Activated CD8-positive, alpha-beta T cell treated with anti-CD3 and anti-CD28 coated beads for 36 hours (primary cell): Measurements from ENCODE around the gene TRIM22. TPM values are rescaled to one million over a fixed set of nuclear protein-coding genes. Genes with fewer than 3 reads are reported as not detected.

Experiments used
- ATAC-seq: fragments of 200-7000 bp; cut with Tn5 transposase; one replicate; pipeline ENCODE4 v1.10.0; 2021; ENCODE audit warnings: mild to moderate bottlenecking, moderate library complexity
- CTCF ChIA-PET: fragments of 350-600 bp; sonication (Branson Sonifier 250); formaldehyde crosslinking; loops from one replicate; lab custom pipeline; 2021; ENCODE audit warnings: antibody characterized with exemption; lab: Charles Lee
- POLR2A ChIA-PET: fragments of 350-600 bp; sonication (Branson Sonifier 250); formaldehyde crosslinking; loops from one replicate; lab custom pipeline; 2021; ENCODE audit warnings: antibody characterized with exemption; lab: Charles Lee
- DNase-seq: peaks from one replicate; pipeline ENCODE4 v3.0.0-alpha.2; 2020
- H3K27ac Mint-ChIP-seq: one replicate; pipeline ENCODE4 v1.8.0; 2021; ENCODE audit warnings: mild to moderate bottlenecking, mixed read lengths
- H3K27me3 Mint-ChIP-seq: one replicate; pipeline ENCODE4 v1.8.0; 2021; ENCODE audit warnings: mixed read lengths
- H3K36me3 Mint-ChIP-seq: one replicate; pipeline ENCODE4 v1.8.0; 2021; ENCODE audit warnings: low read depth, mixed read lengths
- H3K4me1 Mint-ChIP-seq: one replicate; pipeline ENCODE4 v1.8.0; 2021; ENCODE audit warnings: low read depth, mixed read lengths
- H3K4me3 Mint-ChIP-seq: one replicate; pipeline ENCODE4 v1.8.0; 2021; ENCODE audit warnings: mild to moderate bottlenecking, moderate library complexity, mixed read lengths
- H3K9me3 Mint-ChIP-seq: one replicate; pipeline ENCODE4 v1.8.0; 2021; ENCODE audit warnings: mixed read lengths
- intact Hi-C: fragments of 100-400 bp; cut with micrococcal nuclease; formaldehyde crosslinking; loops from one replicate; pipeline ENCODE4 v1.10.0; 2022
- total RNA-seq, 2 experiments: library from RNA; stranded (reverse); gene quantifications; one replicate each; pipeline ENCODE4 v1.2.3, GENCODE V29; 2021
- TF ChIP-seq, protein P1 (sequence below): fragments of 200-600 bp; IDR thresholded peaks from one replicate; pipeline ENCODE4 v1.8.0; 2022; ENCODE audit warnings: antibody characterized with exemption, mild to moderate bottlenecking

TRIM22 gene
- total RNA-seq, 2 experiments from 2014 or later = 138 to 149 TPM

DNA sequence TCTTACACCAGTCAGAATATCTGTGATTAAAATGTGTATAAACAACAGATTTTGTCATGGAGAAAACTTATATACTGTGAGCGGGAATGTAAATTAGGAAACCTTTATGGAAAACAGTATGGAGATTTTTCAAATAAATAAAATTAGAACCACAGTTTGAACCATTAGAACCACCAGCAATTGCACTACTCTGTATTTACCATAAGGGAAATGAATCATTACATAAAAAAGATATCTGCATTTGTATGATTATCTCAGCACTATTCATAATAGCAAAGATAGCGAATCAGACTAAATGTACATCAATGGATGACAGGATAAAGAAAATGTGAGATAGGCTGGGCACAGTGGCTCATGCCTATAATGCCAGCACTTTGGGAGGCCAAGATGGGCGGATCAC is 57.0 kb downstream of the TRIM22 start:
- no peak overlapping the region for H3K4me3 Mint-ChIP-seq
- H3K36me3 Mint-ChIP-seq = no peaks in the 10 kb centered on the region
- TF ChIP-seq, protein P1, sequence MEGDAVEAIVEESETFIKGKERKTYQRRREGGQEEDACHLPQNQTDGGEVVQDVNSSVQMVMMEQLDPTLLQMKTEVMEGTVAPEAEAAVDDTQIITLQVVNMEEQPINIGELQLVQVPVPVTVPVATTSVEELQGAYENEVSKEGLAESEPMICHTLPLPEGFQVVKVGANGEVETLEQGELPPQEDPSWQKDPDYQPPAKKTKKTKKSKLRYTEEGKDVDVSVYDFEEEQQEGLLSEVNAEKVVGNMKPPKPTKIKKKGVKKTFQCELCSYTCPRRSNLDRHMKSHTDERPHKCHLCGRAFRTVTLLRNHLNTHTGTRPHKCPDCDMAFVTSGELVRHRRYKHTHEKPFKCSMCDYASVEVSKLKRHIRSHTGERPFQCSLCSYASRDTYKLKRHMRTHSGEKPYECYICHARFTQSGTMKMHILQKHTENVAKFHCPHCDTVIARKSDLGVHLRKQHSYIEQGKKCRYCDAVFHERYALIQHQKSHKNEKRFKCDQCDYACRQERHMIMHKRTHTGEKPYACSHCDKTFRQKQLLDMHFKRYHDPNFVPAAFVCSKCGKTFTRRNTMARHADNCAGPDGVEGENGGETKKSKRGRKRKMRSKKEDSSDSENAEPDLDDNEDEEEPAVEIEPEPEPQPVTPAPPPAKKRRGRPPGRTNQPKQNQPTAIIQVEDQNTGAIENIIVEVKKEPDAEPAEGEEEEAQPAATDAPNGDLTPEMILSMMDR = no peak
- H3K27ac Mint-ChIP-seq = no peak overlapping the region
- H3K9me3 Mint-ChIP-seq = peaks cover 14% of the 10 kb centered on the region
- POLR2A ChIA-PET = no interaction called here
- H3K4me1 Mint-ChIP-seq = no peaks in the 10 kb centered on the region
- H3K27me3 Mint-ChIP-seq = no peaks in the 10 kb centered on the region
- no peak for ATAC-seq
- intact Hi-C loops = no loop called here
- DNase-seq = no peak
- CTCF ChIA-PET = no interaction called here

DNA sequence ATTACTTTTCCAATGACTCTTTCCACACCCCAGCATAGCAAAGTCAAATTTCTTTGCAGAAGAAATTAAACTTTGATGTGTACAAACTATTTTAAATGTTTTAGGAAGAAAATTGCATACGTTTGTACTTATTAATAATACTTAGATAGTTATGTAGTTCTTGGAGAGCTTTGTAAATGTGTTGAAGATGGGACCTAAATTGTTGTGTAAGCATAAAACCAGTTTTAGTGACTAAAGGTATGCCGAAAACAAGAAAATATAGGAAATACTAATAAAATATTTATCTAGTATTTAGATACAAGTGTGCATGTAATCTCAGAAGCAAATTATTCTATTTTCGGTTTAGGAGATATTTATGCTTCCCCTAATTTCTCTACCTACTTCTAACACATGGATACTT is 60.2 kb downstream of the TRIM22 start:
- CTCF ChIA-PET = no interaction called here
- Mint-ChIP-seq H3K9me3 (no peaks in the 10 kb centered on the region), H3K4me3 (no peak overlapping the region), H3K36me3 (no peaks in the 10 kb centered on the region), H3K4me1 (no peaks in the 10 kb centered on the region), H3K27ac (no peak overlapping the region), H3K27me3 (no peaks in the 10 kb centered on the region)
- ATAC-seq (no peak), DNase-seq (no peak)
- intact Hi-C loops = no loop called here
- TF ChIP-seq, protein P1 = no peak
- POLR2A ChIA-PET = no interaction called here

DNA sequence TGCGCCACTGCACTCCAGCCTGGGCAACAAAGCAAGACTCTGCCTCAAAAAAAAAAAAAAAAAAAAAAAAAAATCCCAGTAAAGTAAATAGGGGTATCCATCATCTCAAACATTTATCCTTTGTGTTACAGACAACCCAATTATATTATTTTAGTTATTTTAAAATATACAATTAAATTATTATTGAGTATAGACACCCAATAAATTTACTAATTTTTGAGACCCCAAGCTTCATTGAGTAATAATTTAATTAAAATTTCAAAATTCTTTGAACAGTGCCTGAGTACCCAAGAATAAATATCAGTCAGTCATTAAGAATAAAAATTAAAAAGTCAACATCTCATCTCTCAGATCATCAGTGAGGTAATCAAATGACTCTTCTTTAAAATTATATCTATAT is 64.4 kb downstream of the TRIM22 start, which contains the start of gene OR52N4:
Gene OR52N4, plus strand, starts transcription at position 301 of the 400 bp plus-strand sequence. CDS start 498 bp downstream, outside the sequence.
- Mint-ChIP-seq H3K4me3 (no peak within 1 kb of the TSS), H3K36me3 (no peaks in the 10 kb centered on the region), H3K9me3 (no peaks in the 10 kb centered on the region), H3K4me1 (no peaks in the 10 kb centered on the region), H3K27me3 (no peaks in the 10 kb centered on the region), H3K27ac (no peak within 1 kb of the TSS)
- TF ChIP-seq, protein P1 = no peak
- DNase-seq (no peak), ATAC-seq (no peak)
- intact Hi-C loops = no loop called here
- ChIA-PET CTCF (no interaction called here), POLR2A (no interaction called here)

Other genes with a start within 250 kb of the TRIM22 start
- gene OR51I1, start 248.3 kb upstream of the TRIM22 start, total RNA-seq = not detected
- not detected for gene OR51I2, start 240.5 kb upstream of the TRIM22 start, total RNA-seq
- gene OR52D1, start 201.1 kb upstream of the TRIM22 start, total RNA-seq = not detected
- gene UBQLN3, start 179.8 kb upstream of the TRIM22 start, total RNA-seq = not detected
- gene UBQLNL, start 173.1 kb upstream of the TRIM22 start, total RNA-seq = under 1 TPM in 1 of 2 experiments, not detected in 1; 0.25 TPM
- not detected for gene OR52H1, start 141.2 kb upstream of the TRIM22 start, total RNA-seq
- not detected for gene OR52B6, start 108.9 kb upstream of the TRIM22 start, total RNA-seq
- gene TRIM6, start 93.2 kb upstream of the TRIM22 start, total RNA-seq = under 1 TPM; 0.32 to 0.47 TPM
- gene TRIM34, start 64.8 kb upstream of the TRIM22 start, total RNA-seq = 1 to 10 TPM; 8.5 to 9.3 TPM
- gene TRIM5, start 4.7 kb upstream of the TRIM22 start, total RNA-seq = 10 to 100 TPM; 21.5 TPM
- gene OR56B1, start 46.7 kb downstream of the TRIM22 start, total RNA-seq = under 1 TPM in 1 of 2 experiments, not detected in 1; 0.25 TPM
- gene OR52N4, start 64.5 kb downstream of the TRIM22 start, total RNA-seq = 1 to 10 TPM in 1 of 2 experiments, under 1 TPM in 1; 0.47 to 1.1 TPM
- not detected for gene OR52N5, start 93.6 kb downstream of the TRIM22 start, total RNA-seq
- gene OR52N1, start 101.5 kb downstream of the TRIM22 start, total RNA-seq = not detected
- not detected for gene OR52N2, start 119.1 kb downstream of the TRIM22 start, total RNA-seq
- not detected for gene OR52E6, start 152.1 kb downstream of the TRIM22 start, total RNA-seq
- gene OR52E8, start 167.9 kb downstream of the TRIM22 start, total RNA-seq = not detected
- gene OR52E4, start 190.8 kb downstream of the TRIM22 start, total RNA-seq = not detected
- gene OR52E5, start 203.4 kb downstream of the TRIM22 start, total RNA-seq = not detected